Pons (tissue), 1 donor: ENCODE data around the gene UQCRFS1.
A peak's percentile ranks its signal among the peaks of the same experiment; 100 is the strongest.
"Not testable (repeated sequence)": the region's sequence is repeated elsewhere in the genome, so short reads cannot be mapped to it uniquely, and the experiment has no call there.

Experiments
- DNase-seq: peaks from one replicate; pipeline ENCODE4 v3.0.0-alpha.2; 2016; ENCODE audit warnings: low spot score

UQCRFS1 gene

DNA sequence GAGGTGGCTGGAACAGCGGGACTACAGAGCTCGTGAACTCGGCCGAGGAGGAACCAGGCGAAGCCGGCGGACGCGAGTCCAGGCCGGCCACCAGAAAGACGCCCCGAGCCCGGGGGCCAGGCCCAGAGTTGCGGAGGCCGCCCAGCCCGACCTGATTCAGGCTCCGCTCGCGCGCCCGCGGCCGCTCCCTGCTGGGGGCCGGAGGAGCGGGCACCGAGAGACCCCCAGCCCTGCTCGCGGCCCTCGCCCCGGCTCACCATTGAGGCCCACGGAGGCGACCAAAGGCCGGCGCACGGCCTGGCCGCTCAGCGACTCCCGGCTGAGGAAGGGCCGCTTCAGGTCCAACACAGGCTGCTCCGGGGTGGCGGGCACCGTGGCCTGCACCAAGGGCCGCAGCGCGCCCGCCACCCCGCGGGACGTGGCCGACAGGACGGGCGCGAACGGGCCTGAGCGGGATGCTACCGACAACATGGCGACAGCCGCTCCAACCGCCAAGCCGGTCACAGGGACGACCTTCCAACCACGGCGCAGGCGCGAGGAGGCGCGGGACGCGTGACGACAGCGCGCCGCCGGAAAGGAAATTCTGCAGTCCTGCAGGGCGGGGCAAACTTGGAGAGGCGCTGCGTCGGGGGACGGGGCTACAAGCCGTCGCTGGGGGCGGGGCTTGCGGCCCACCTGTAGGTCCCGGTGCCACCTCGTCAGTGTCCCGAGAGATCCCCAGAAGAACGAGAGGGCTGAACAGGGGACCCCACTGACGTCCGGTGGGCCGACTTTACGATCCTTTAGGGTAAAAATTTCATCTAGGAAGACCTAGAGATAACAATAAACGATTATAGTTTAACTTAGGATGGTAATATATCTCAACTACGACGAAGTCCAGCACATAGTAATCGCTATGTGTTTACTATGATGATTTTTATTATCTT is at the start of gene UQCRFS1:
Gene UQCRFS1 (minus strand): TSS at position 504 of the 926 bp plus-strand sequence. CDS start 33 bp downstream, at position 471.
- peak; percentile 91 for DNase-seq

GRCh38 chr19:29262085-29262484 is 49.1 kb upstream of the UQCRFS1 start:
- DNase-seq: no peak

GRCh38 chr19:29260477-29261317 is 47.7 kb upstream of the UQCRFS1 start:
- DNase-seq: peak; percentile 35

DNA sequence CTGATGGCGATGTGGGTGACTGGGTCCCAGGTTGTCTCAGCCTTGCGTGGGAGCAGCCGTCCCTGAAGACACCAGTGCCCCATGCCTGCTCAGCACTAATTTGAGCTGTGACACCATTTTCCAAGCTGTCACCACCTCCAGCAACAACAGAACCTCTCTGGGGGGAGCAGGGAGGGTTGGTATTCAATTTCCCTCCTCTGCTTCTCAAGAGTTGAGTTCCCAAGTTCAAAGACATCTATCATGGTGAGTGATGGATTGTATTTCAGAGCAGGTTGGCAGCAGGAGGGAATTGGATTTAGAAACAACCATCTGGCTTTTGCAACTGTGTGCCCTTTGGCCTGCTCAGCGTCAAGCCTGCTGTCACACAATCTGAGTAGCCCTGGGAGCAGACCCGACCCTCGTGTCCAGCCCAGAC is 46.9 kb upstream of the UQCRFS1 start:
- DNase-seq: no peak

- DNase-seq: no peak
Observed at GRCh38 chr19:29259153-29259552, 46.2 kb upstream of the UQCRFS1 start.

- no peak for DNase-seq
Observed at GRCh38 chr19:29256516-29256915, 43.6 kb upstream of the UQCRFS1 start.

DNA sequence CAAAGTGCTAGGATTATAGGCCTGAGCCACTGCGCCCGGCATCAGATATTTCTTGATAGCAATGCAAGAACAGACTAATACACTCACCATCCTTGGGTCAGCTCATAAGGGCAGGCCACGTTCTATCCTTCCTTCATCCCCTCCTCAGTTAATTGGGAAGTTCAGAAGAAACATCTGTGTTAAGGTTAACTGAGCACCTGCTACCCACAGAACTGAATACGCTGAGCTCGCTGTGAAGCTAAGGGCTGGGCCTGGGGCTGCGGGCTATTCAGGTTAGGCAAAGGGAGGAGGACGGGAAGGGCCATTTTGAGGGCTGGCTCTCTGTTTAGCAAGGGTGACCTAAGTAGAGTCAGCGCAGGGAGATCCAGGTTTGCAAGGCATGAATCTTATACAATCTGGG is 43.0 kb upstream of the UQCRFS1 start:
- DNase-seq: no peak

DNA sequence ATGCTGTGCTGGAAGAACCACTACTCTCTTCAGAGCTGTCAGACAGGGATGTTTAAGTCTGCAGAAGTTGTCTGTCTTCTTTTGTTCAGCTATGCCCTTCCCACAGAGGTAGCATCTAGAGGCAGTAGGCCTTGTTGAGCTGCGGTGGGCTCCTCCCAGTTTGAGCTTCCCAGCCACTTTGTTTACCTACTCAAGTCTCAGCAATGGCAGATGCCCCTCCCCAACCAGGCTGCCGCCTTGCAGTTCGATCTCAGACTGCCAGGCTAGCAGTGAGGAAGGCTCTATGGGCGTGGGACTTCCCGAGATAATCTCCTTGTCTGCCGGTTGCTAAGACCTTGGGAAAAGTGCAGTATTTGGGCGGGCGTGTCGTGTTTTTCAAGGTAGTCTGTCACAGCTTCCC is 42.1 kb upstream of the UQCRFS1 start:
- no peak for DNase-seq

GRCh38 chr19:29249798-29250197 is 36.8 kb upstream of the UQCRFS1 start:
- DNase-seq: not testable (repeated sequence)

DNA sequence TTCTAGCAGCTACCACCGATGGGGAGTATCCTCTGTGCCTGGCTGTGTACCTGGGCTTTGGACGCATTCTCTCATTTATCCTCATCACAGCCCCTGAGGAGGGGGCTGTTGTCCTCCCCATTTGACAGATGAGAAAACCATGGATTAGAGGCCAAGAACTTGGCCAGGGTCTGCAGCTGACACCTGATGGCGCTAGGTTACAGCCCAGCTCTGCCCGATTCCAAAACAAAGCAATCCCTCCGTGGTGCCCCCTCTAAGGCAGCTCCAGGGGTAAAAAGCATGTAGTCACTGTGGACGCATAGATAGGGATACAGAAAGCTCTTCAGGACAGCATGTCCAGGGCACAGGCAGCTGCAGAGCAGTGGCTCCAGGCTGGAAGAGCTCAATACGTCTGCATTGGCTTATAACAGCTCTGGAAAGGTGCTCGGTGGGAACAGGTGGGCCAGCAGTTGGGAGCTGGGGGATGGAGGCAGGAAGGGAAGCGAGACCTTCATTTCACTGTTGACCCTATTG is 35.4 kb upstream of the UQCRFS1 start:
- DNase-seq: no peak

DNA sequence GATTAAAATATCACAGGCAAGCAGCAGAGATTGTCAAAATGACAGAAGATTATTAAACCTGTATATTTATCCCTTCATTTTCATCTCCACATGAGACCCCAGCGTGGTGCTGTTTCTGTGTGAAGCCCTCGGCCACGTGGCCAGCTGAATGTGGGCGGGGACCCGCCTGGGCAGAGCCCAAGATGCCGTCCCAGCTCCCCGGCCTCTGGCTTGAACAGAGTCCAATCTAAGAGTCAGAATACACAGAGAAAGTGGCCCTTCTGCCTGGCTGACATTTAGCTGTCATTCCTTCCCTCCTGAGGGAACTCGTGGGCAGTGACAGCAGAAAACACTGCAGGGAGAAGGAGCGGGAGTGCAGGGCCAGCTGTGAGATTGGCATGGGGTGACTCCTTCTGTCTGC is 34.9 kb upstream of the UQCRFS1 start:
- no peak for DNase-seq

DNA sequence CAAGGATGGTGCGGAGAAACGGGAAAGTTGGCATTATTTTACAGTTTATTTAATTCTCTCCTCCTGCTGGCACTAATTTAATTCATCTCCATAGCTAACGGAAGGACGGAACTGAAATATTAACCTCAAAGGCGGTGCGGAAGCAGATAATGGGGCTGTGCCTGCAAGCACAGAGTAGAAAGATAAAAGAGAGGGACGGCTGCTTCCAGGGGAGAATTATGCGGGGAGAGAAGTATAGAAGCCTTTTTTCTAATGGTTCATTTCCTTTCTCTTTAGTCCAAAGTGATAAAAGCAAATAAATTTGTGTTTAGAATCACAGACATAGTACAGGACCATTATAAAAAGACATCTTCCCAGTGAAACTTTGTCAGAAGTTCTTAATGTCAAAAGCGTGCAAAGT is 34.5 kb upstream of the UQCRFS1 start:
- no peak for DNase-seq

DNA sequence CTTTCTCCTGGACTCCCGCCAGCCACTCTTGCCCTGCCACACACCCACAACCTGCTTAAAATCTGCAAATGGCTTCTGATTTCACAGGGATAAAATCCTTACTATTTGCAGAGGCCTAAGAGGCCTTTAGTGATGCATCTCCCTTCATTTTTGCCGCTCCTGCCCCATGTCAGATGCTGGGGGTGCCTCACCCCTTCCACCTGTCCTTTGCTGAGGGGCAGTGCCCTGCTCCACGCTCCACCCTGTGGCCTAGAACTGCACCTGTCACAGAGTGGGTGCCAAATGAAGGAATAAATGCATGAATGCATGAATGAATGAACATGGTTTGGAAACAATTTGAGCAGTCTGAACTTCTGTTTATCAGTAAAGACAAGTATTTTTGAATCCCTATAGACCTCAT is 34.1 kb upstream of the UQCRFS1 start:
- no peak for DNase-seq

- DNase-seq: peak; percentile 38
Observed at GRCh38 chr19:29245215-29245614, 32.3 kb upstream of the UQCRFS1 start.

- no peak for DNase-seq
Observed at GRCh38 chr19:29241324-29241723, 28.4 kb upstream of the UQCRFS1 start.

DNA sequence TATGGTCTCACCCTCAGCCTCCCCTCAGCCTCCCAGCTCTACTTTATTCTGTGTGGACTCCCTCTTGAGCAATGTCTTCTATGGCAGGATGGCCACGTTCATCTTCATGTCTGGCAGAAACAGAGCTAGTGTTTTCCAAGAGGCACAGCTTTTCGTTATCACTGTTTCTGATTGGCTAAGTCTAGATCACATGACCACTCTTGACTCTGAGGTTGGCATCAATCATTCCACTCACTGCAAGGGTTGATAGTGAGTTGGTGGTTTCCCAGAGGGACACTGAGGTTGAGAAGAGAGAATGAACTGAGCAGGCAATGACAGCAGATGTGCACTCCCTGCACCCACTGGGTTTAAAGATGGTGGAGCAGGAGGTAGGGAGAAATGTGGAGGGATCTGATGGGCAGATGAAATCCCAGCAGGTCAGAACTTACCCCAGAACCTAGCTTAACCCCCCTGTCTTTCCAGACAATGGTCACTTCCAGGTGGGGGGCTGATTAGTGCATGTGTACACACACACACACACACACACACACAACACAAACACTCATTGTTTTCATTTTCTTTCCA is 26.3 kb upstream of the UQCRFS1 start:
- no peak for DNase-seq

GRCh38 chr19:29233591-29233990 is 20.6 kb upstream of the UQCRFS1 start:
- no peak for DNase-seq

- no peak for DNase-seq
Observed at GRCh38 chr19:29232315-29232852, 19.4 kb upstream of the UQCRFS1 start.

- not testable (repeated sequence) for DNase-seq
Observed at GRCh38 chr19:29231306-29231705, 18.4 kb upstream of the UQCRFS1 start.

DNA sequence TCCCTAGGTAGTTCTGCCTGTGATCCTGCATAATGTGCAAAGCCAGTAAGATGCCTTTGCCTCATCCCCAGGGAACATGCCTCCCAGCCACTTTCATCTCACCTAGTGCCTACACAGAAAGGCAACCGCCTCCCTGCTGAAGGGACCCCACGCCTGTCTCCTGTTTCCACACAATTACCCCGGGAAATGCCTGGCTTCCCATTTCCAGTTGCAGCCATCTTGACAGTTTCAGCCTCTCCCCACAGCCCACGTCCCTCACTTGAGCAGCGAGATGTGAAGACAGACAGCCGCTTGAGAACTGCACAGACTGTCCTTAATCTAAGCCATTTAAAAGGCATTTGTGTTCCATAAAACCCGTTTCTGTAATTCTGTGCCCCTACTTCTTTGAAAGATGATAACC is 4.7 kb upstream of the UQCRFS1 start:
- DNase-seq: no peak

GRCh38 chr19:29216021-29216420 is 3.1 kb upstream of the UQCRFS1 start:
- no peak for DNase-seq

GRCh38 chr19:29215322-29215845 is 2.4 kb upstream of the UQCRFS1 start:
- no peak for DNase-seq
